HG02642 (cell line): ENCODE measurements around the gene PKP1.

Experiments used
- ATAC-seq: cut with Tn5 transposase; IDR thresholded peaks from one replicate; pipeline ENCODE4 v1.9.1; 2021; ENCODE audit warnings: mild to moderate bottlenecking; ENCODE audit not compliant: unreplicated experiment, poor library complexity

Gene PKP1

GRCh38 chr1:201324306-201324705 is 41.0 kb downstream of the PKP1 start:
- ATAC-seq, result no peak

GRCh38 chr1:201324821-201325677 is 41.7 kb downstream of the PKP1 start:
- no peak for ATAC-seq

GRCh38 chr1:201325678-201326060 is 42.4 kb downstream of the PKP1 start:
- no peak for ATAC-seq

GRCh38 chr1:201326710-201327109 is 43.4 kb downstream of the PKP1 start:
- ATAC-seq, result no peak

- ATAC-seq, result no peak
These were observed 44.5 kb downstream of the PKP1 start for GRCh38 chr1:201327687-201328240.

GRCh38 chr1:201328576-201328975 is 45.3 kb downstream of the PKP1 start:
- no peak for ATAC-seq

GRCh38 chr1:201329286-201329685 is 46.0 kb downstream of the PKP1 start:
- no peak for ATAC-seq

GRCh38 chr1:201329801-201330200 is 46.5 kb downstream of the PKP1 start:
- no peak for ATAC-seq

- ATAC-seq, result no peak
These were observed 47.2 kb downstream of the PKP1 start for GRCh38 chr1:201330541-201330940.

- no peak for ATAC-seq
These were observed 47.9 kb downstream of the PKP1 start for GRCh38 chr1:201331166-201331565.

- ATAC-seq, result no peak
These were observed 48.7 kb downstream of the PKP1 start for GRCh38 chr1:201332021-201332420.

- ATAC-seq, result no peak
These were observed 49.5 kb downstream of the PKP1 start for GRCh38 chr1:201332616-201333335.

- ATAC-seq, result no peak
These were observed 51.2 kb downstream of the PKP1 start for GRCh38 chr1:201334325-201335173.

- no peak for ATAC-seq
These were observed 52.0 kb downstream of the PKP1 start for GRCh38 chr1:201335174-201335870.

GRCh38 chr1:201335901-201336300 is 52.6 kb downstream of the PKP1 start:
- no peak for ATAC-seq

- no peak for ATAC-seq
These were observed 53.6 kb downstream of the PKP1 start for GRCh38 chr1:201336711-201337450.

GRCh38 chr1:201341377-201341776 is 58.1 kb downstream of the PKP1 start:
- no peak for ATAC-seq

- no peak for ATAC-seq
These were observed 61.1 kb downstream of the PKP1 start for GRCh38 chr1:201344206-201345080.

GRCh38 chr1:201345081-201345355 is 61.7 kb downstream of the PKP1 start:
- no peak for ATAC-seq
